Fibroblast of the conjunctiva (primary cell): ENCODE results near the gene VWC2.

ENCODE experiments used
- DNase-seq: peaks from one replicate; pipeline ENCODE4 v3.0.0-alpha.2; 2010; ENCODE audit warnings: low read depth

The VWC2 gene

GRCh38 chr7:49783446-49783845 lies 10.0 kb downstream of the VWC2 start:
- DNase-seq: no peak

GRCh38 chr7:49787980-49788379 lies 14.5 kb downstream of the VWC2 start:
- no peak for DNase-seq

- DNase-seq: no peak
Measured at GRCh38 chr7:49788455-49789059, 15.1 kb downstream of the VWC2 start.

DNA sequence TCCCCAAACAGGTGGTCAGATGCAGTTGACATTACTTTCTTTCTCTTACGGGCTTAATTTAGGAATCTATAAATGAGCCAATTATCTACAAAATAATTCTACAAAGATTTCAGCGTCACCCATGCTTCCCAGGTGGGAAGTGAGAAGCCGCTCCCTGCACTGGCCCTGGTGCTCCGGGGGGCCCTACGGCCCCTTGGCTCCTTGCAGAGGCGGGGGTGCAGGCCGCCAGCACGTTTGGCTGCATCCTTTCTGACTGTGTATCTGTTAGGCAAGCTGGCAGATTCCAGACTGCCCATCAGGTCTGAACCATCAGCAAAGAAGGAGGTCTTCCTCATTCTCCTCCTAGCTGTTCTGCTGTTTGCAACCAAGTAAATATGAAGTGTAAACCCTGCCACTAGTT lies 16.3 kb downstream of the VWC2 start:
- no peak for DNase-seq

DNA sequence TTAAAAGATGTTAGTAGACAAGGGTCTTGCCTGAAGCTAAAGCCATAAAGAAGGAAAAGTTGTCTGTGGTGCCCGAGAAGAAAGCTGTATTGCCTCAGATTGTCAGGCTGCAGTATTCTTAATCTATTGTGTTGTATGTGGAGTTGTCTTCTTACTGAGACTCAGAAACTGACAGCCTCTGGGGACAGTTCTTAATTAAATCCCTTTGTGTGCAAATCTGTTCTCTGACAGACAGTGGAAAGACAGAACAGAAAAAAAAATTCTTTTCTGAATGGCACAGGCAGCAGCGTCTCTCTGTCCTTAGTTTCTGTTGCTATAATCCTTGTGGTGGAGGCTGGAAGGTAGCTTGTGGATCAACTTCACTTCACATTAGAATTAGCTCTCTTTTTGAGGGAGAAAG lies 16.8 kb downstream of the VWC2 start:
- no peak for DNase-seq

DNA sequence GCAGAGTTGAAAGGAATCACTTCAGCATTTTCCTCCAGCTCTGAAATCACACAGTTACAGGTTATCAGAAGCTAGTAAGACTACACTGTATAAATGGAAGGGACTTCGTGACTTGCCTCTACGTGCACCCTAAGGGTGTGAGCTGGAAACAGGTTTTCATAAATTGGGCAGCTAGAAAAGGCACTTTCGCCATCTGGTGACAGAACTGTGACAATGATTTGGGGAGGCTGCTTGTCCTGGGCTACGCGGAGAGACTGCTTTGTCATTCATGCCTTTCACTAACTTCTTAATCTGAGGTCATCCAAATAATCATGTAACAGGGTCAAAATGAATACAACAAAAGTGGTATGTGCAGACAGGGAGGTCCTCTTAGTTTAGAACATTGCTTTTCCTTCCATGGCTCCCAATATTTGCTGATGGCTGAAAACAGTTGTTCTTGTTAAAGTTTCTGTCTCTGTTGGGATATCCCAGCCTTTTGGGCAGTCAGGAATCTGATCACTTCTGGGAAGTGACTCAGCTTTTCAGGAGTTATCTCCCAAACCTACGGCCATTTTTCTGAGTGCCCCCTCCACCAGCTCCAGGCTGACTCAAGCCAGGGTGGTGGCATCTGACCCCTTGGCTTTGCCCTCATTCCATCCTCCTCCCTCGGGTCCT lies 17.8 kb downstream of the VWC2 start:
- DNase-seq: no peak

GRCh38 chr7:49797987-49798660 lies 24.7 kb downstream of the VWC2 start:
- no peak for DNase-seq

DNA sequence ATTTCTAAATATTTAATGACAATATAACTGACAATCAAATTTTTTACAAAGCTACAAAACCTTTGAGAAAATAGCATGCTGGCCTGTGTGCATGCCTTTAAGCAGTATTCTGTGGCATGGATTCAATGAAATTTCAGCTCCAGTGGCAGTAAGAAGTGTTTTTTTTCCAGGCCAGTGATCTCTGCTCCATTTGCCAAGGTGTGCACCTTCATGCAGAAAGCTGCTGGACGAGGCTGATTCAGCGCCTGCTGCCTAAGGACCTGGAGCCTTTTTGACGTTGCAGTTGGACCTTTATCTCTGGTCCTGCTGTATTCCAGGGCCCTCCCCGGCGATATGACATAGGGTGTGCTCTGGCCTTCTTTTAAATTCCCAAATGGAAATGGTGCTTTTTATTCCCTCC lies 26.6 kb downstream of the VWC2 start:
- DNase-seq: no peak

DNA sequence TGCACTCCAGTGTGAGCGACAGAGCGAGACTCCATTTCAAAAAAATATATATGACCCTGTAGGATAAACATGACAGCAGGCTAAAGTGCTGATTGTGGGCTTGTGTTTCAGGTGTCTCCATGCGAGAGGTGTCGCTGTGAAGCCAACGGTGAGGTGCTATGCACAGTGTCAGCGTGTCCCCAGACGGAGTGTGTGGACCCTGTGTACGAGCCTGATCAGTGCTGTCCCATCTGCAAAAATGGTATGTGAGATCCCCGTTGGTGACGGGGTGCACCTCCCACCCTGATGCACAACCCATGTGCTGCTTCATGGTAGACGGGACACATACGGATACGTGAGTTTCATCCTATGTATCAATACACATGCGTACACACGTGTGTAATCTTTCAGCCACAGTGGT lies 29.2 kb downstream of the VWC2 start:
- DNase-seq: no peak

DNA sequence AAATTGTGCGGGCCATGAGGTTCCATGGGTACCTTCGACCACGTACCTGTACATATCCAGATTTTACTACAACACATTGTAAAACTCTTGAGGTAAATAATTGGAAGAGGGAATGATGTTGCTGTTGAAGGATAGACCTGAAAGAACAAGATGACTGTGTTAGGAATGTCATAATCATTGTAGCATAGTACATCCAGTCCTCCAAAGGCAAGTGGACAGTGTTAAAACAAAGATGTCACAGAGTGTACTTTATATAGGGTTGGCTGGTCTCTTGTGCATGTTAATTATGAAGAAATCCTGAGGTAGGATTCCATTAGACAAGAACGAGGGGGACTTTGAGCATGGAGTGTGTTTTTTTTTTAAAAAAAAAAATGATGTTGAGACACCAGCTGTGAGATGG lies 30.4 kb downstream of the VWC2 start:
- DNase-seq: no peak

DNA sequence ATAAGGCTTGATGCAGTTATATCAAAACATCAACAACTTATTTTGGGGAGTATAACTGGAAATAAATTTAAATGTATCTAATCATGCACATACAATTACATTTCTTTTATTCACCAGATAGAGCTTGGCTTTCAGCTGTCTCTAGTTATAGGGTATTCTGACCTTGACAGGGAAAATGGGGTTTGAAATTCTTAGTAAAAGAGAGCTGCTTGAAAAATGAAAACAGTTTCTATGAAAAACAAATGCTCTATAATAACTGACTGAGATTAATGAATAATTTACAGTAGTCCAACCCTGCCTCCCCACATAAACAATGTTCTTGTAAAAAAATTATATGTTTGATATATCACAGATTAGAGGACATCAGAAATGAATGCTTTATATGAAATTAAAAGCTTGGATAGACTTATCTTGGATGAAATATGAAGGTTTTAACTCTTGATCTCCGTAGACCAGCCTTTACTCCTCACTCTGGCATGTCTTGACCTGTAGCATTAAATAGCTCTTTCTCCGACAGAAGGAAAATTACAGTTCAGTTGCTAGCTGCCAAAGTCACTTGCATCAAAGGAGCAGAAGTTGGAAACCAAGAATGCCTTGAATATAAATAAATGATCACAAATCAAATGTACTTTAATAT lies 32.1 kb downstream of the VWC2 start:
- DNase-seq: no peak

DNA sequence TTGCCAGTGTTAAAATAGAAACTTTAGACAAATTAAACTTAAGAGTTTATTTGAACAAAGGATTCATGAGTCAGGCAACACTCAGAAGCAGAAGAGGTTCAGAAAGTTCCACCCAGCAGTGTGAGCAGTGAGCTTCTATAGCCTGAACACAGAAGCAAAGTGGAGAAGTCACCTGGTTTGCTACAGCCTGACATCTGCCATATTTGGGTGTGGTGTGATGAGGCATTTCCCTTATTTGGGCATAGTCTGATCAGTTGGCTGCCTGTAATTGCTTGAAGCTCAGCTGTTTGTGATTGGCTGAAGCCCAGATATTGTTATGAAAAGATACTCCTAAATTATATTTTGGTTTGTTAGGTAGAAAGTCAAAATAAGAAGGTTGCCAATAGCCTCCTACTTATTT lies 39.1 kb downstream of the VWC2 start:
- DNase-seq: no peak

- no peak for DNase-seq
Measured at GRCh38 chr7:49817279-49817678, 43.8 kb downstream of the VWC2 start.

- DNase-seq: peak; percentile 4
Measured at GRCh38 chr7:49821181-49821580, 47.7 kb downstream of the VWC2 start.

DNA sequence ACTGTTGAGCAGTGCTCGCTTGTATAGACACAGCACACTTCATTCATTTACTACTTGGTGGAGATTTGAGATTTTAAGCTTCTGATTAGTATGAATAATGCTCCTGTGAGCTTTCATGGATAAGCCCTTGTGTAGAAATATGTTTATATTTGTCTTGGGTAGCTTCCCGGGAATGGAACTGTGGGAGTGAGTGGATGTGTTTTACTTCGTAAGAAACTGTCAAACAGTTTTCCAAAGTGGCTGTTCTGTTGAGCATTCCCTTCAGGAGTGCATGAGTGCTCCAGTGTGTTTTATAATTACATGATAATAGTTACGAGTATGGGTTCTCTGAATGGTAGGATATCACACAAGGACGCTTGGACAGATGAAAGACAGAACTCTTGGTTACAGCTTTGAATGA lies 49.4 kb downstream of the VWC2 start:
- DNase-seq: no peak

DNA sequence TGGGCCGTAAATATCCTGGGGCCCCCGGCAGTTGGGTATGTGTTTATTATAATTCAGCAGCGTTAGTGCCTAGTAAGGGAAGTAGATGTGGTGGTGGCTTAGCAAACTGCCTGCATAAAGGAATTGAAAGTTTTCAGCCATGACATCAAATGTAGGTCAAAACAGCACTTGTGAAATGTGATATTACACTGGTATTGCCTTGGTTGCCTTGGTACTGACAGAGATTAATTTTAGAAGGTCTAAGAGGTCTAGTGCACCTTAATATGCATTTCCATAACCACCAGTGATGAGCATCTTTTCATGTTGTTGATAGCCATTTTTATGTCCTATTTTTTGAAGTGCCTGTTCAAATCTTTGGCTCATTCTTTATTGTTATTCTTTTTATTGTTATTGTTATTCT lies 50.1 kb downstream of the VWC2 start:
- DNase-seq: no peak

DNA sequence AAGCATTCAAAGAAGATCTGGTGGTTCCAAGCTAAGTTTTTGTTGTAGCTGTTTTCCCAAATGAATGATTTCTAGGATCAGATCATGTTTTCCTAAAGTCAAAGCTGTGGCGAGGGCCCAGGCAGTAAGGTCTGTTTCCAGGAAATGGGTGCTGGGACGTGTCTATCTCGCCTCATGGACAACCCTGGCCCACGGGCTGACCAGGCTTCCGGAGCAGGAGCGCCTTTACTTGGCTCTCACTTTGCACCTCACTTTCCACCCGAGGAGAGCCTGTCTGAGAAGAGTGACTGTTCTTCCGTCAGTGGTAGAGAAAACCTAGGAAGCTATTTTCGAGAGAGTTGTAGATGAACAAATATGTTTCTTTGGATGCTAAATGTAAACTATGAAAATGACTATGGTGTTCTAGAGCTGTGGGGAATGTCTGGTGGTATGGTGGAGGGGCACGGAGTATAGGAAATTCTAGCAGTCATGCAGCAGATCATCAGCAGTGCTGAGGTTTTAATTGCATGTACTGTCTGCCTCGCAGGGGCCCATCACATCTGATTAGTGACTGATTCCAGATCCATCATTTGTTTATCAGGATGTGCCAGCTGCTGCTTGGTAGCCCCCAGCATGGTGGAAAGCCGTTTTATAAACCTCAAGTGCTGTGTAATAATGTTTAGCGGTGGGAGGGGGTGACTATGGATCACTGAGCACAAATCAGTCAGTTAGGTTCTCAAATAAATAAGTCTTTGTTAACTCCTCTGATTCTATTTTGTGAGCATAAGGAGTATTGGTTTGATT lies 66.6 kb downstream of the VWC2 start:
- DNase-seq: no peak

- DNase-seq: no peak
Measured at GRCh38 chr7:49840751-49841405, 67.4 kb downstream of the VWC2 start.

DNA sequence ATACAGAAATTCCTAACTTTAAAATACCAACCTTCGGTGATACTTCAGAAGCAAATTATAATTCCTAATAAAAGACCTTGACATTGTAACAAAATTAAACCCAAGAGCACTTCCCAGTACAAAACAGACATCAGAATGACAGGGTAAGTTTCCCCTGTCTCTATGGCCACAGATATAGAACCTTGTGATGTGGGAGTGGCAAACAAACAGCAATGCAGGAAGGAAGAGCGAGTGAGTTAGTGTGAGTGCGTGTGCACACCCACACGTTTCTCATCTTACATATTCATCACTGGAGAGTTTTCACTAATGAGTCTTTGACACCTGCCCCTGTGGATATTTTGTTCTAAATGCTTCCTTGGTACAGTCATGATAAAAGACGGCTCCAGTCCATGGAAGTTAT lies 72.2 kb downstream of the VWC2 start:
- no peak for DNase-seq

- DNase-seq: no peak
Measured at GRCh38 chr7:49848211-49848841, 74.9 kb downstream of the VWC2 start.

DNA sequence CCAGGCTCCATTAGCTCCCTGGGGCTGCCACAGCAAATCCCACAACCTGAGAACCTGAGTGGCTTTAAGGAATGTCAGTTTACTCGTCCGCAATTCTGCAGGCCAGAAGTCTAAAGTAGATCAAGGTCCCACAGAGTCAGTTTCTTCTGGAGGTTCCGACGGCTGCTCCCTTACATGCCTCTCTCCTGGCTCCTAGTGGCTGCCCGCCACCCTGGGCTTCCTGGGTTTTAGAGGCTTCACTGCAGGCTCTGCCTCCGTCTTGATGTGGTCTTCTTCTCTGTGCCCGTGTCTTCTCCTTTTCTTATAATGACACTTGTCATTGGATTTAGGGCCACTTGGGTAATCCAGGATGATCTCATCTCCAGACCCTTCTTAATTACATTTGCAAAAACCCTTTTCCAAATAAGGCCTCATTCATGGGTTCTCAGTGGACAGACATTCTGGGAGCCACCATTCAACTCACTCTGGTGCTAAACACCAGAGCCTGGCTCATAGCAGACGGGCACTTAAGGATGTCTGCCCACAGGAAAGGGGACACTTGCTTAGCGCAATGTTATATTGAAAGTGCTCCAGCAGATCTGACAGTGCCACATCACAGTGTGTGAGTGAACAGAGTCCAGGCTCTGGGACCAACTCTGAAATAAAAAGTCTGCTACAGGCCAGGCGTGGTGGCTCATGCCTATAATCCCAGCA lies 77.6 kb downstream of the VWC2 start:
- DNase-seq: no peak
